ENCODE measurements around the gene SLC17A7. TPM values are rescaled to one million over a fixed set of nuclear protein-coding genes. Genes with fewer than 3 reads are reported as not detected.

The SLC17A7 gene
- total and polyA plus RNA-seq, 2 donors (not counting 1 experiment from before 2014, with no cell fraction given) = 0.60 to 0.89 TPM

DNA sequence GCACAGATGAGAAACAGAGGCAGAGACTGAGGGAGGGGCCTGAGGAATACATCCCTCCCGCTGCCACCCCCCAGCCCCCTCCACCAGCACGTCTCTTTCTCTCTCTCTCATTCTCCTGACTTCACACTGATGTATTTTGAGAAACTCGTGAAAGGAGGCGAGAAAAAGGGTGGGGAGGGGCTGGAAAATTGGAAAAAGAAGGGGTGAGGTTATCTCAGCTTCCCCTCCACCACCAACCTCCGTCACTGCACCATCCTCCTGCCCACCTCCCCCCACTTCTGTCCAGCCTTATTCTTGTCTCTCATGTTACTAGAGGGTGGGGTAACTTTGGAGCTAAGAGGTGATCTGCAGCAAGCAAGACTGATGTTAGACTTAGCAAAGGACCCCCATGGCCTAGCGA is 1.5 kb downstream of the SLC17A7 start:
- H3K27me3 ChIP-seq (replicated peaks in 1 of 4; ENCODE audit: control extremely low read depth in 1 of 4, control insufficient read depth in 3 of 4, insufficient read depth in 4 of 4, low read length in 3 of 4) = peaks cover 2 to 75% (median 59%) of the 10 kb centered on the region in 4 experiments
- no peak for TF ChIP-seq EZH2 (IDR thresholded peaks at IDR 0.05; ENCODE audit: borderline replicate concordance, insufficient read depth, low read depth, low read length, poor library complexity, severe bottlenecking)
- TF ChIP-seq, protein P1, sequence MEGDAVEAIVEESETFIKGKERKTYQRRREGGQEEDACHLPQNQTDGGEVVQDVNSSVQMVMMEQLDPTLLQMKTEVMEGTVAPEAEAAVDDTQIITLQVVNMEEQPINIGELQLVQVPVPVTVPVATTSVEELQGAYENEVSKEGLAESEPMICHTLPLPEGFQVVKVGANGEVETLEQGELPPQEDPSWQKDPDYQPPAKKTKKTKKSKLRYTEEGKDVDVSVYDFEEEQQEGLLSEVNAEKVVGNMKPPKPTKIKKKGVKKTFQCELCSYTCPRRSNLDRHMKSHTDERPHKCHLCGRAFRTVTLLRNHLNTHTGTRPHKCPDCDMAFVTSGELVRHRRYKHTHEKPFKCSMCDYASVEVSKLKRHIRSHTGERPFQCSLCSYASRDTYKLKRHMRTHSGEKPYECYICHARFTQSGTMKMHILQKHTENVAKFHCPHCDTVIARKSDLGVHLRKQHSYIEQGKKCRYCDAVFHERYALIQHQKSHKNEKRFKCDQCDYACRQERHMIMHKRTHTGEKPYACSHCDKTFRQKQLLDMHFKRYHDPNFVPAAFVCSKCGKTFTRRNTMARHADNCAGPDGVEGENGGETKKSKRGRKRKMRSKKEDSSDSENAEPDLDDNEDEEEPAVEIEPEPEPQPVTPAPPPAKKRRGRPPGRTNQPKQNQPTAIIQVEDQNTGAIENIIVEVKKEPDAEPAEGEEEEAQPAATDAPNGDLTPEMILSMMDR (IDR thresholded peaks at IDR 0.05) = no peak
- H2AFZ ChIP-seq (ENCODE audit: insufficient read depth, low read depth, low read length, poor library complexity, severe bottlenecking) = no peak overlapping the region
- H3K4me1 ChIP-seq (ENCODE audit: control insufficient read depth in 2 of 2, insufficient read depth in 2 of 2, low read length in 2 of 2) = peaks cover 28 to 42% of the 10 kb centered on the region in 2 donors
- H3K4me1 Mint-ChIP-seq = peaks cover 49% of the 10 kb centered on the region
- ATAC-seq (ENCODE audit: low read depth) (no peak), DNase-seq (no peak)
- peak overlapping the region; percentile 32 for H3K4me3 Mint-ChIP-seq
- no peak overlapping the region for H3K4me2 ChIP-seq (replicated peaks; ENCODE audit: low read depth, low read length, poor library complexity, severe bottlenecking)
- no peaks in the 10 kb centered on the region for H4K20me1 ChIP-seq (ENCODE audit: control insufficient read depth, insufficient read depth, low read length, poor library complexity, severe bottlenecking)
- ChIA-PET CTCF (interaction anchor here (0.7 to 1.6 kb wide), 3 partner anchors 48 to 139 kb away, joined by 3 to 4 read pairs (median 4); no protein-coding TSS in a partner anchor), POLR2A (no interaction called here)
- peaks cover 72% of the 10 kb centered on the region for H3K27me3 Mint-ChIP-seq
- peaks cover 0 to 33% (median 0%) of the 10 kb centered on the region in 3 donors for H3K9me3 ChIP-seq (ENCODE audit: control extremely low read depth in 1 of 3, control insufficient read depth in 2 of 3, insufficient read depth in 1 of 3, low read length in 2 of 3)
- no peak overlapping the region for H3K27ac ChIP-seq (ENCODE audit: low read length in 2 of 2)
- 82% methylated on average over 1 of the region's 6 CpGs for WGBS (ENCODE audit: insufficient coverage)
- H3K79me2 ChIP-seq (ENCODE audit: control insufficient read depth, insufficient read depth, low read length) = no peaks in the 10 kb centered on the region
- no peak overlapping the region for H3K27ac Mint-ChIP-seq
- no peak overlapping the region for H3K9ac ChIP-seq (ENCODE audit: low read length)
- H3K9me3 Mint-ChIP-seq (ENCODE audit: insufficient read depth) = no peaks in the 10 kb centered on the region
- no peak overlapping the region for H3K4me3 ChIP-seq (ENCODE audit: control extremely low read depth in 1 of 5, extremely low read depth in 1 of 5, insufficient read depth in 1 of 5, low read depth in 2 of 5, low read length in 4 of 5)
- intact Hi-C loops (cut with micrococcal nuclease) = no loop called here
- no peaks in the 10 kb centered on the region for H3K36me3 ChIP-seq (replicated peaks in 1 of 2; ENCODE audit: control extremely low read depth in 1 of 2, control insufficient read depth in 1 of 2, extremely low read depth in 1 of 2, insufficient read depth in 2 of 2, low read length in 1 of 2)

DNA sequence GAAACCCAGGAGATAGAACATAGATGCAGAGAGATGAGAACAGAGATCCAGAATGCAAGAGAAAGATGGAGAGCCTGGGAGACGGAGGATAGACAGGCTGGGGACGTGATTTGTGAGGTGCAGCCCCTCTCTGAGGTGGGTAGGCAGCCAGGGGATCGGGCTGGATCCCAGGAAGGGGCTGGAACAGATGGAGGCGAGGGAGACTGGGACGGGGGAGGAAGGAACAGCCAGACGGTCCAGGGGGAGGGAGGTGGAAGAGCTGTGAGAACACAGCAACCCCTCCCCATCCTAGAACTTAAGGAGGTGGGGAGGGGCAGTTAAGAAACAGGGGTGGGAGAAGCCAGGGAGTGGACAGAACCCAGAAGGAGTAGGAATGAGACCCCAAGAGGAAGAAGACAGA is 3.1 kb downstream of the SLC17A7 start:
- ATAC-seq (ENCODE audit: low read depth) (no peak), DNase-seq (no peak)
- ChIA-PET POLR2A (no interaction called here), CTCF (no interaction called here)
- Histone ChIP-seq H3K4me2 (replicated peaks; ENCODE audit: low read depth, low read length, poor library complexity, severe bottlenecking) (no peak overlapping the region), H3K79me2 (ENCODE audit: control insufficient read depth, insufficient read depth, low read length) (no peaks in the 10 kb centered on the region), H2AFZ (ENCODE audit: insufficient read depth, low read depth, low read length, poor library complexity, severe bottlenecking) (no peak overlapping the region), H3K4me1 (ENCODE audit: control insufficient read depth in 2 of 2, insufficient read depth in 2 of 2, low read length in 2 of 2) (peaks cover 40 to 42% of the 10 kb centered on the region in 2 donors), H3K27me3 (replicated peaks in 1 of 4; ENCODE audit: control extremely low read depth in 1 of 4, control insufficient read depth in 3 of 4, insufficient read depth in 4 of 4, low read length in 3 of 4) (peaks cover 2 to 90% (median 70%) of the 10 kb centered on the region in 4 experiments), H3K27ac (ENCODE audit: low read length in 2 of 2) (no peak overlapping the region), H3K9ac (ENCODE audit: low read length) (no peak overlapping the region), H3K4me3 (ENCODE audit: control extremely low read depth in 1 of 5, extremely low read depth in 1 of 5, insufficient read depth in 1 of 5, low read depth in 2 of 5, low read length in 4 of 5) (no peak overlapping the region), H4K20me1 (ENCODE audit: control insufficient read depth, insufficient read depth, low read length, poor library complexity, severe bottlenecking) (no peaks in the 10 kb centered on the region), H3K36me3 (replicated peaks in 1 of 2; ENCODE audit: control extremely low read depth in 1 of 2, control insufficient read depth in 1 of 2, extremely low read depth in 1 of 2, insufficient read depth in 2 of 2, low read length in 1 of 2) (no peaks in the 10 kb centered on the region), H3K9me3 (ENCODE audit: control extremely low read depth in 1 of 3, control insufficient read depth in 2 of 3, insufficient read depth in 1 of 3, low read length in 2 of 3) (peaks cover 0 to 42% (median 0%) of the 10 kb centered on the region in 3 donors)
- H3K9me3 Mint-ChIP-seq (ENCODE audit: insufficient read depth) = no peaks in the 10 kb centered on the region
- WGBS (ENCODE audit: insufficient coverage) = 18% methylated on average over 1 of the region's 6 CpGs
- intact Hi-C loops (cut with micrococcal nuclease) = no loop called here
- peaks cover 44% of the 10 kb centered on the region for H3K4me1 Mint-ChIP-seq
- H3K4me3 Mint-ChIP-seq = no peak overlapping the region
- peaks cover 81% of the 10 kb centered on the region for H3K27me3 Mint-ChIP-seq
- TF ChIP-seq, protein P1 (IDR thresholded peaks at IDR 0.05) = no peak
- TF ChIP-seq EZH2 (IDR thresholded peaks at IDR 0.05; ENCODE audit: borderline replicate concordance, insufficient read depth, low read depth, low read length, poor library complexity, severe bottlenecking) = no peak
- no peak overlapping the region for H3K27ac Mint-ChIP-seq
